Measurements from ENCODE around the gene TSC22D1. TPM values are rescaled to one million over a fixed set of nuclear protein-coding genes. Genes with fewer than 3 reads are reported as not detected.

TSC22D1 gene
- total RNA-seq, 1 donor from 2014 or later: 35.7 TPM

DNA sequence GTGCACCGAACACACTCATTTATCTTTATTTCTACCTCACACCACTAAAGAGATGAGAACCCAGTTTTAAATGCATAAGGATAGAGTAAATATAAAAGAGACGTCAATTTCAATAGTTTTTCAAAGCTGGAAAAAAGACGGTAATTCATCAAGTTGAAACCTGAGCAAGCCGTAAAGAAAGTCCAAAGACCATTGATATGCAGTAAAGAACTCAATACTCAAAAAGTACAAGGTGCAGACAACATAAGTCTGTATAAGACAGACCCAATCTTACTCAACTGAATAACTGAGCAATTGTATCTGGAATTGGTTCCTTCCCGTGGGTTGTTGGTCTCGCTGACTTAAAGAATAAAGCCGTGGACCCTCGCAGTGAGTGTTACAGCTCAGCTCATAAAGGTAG is 120.4 kb downstream of the TSC22D1 start:
- no peak for DNase-seq (ENCODE audit: low read depth, low spot score)

GRCh38 chr13:44453881-44454280 is 122.2 kb downstream of the TSC22D1 start:
- no peak for DNase-seq (ENCODE audit: low read depth, low spot score)

DNA sequence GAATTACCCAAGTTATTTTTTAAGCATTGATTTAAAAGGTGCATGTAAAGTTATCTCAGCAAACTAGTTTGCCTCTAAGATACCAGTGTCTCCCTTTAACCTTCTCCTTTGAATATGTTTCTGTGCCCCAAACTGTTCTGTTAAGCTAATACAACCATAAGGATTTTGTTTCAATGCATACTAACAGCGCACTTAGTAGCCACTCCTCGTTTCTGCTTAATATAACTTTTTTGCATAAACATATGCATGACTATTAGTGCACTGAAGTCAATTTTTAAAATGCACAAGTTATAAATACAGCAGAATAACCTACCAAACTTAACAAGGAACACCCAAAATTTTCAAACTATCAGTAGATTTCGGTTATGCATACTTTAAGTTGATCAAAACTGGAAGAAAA is 123.1 kb downstream of the TSC22D1 start:
- no peak for DNase-seq (ENCODE audit: low read depth, low spot score)

DNA sequence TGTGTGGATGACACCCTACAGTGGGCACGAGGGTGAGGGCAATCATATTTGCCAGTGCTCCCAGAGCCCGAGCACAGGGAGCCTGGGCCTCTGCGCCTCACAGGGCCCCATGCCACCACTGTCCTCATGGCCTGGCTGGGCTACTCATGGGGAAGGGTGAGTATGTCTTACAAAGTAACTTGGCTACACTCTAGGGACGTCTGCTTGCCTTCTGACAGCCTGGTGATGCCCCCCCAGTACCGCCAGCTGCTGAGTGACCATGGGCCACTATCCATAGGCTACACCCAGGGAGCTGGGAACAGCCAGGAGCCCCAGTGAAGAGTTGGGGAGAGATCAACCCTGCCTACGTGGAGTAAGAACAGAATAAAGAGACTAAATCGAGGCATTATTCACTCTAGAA is 123.7 kb downstream of the TSC22D1 start:
- DNase-seq (ENCODE audit: low read depth, low spot score): no peak

DNA sequence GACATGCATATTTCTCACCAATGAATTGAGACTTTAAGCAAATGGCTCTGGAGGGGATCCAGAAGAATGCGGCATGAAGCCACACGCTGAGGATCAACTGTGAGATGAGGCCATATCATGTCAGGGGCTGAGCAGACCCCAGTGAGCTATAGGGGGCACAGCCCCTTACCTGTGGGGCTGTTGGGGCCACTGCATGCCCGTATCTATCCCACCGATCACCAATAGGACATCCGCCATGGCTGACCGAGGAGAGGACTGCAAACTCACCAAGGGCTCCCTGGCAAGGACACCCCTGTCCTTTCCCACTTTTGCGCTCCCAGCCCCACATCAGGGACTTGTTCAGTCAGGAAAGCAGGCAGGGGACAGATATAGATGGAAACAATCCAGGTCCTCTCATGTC is 124.5 kb downstream of the TSC22D1 start:
- DNase-seq (ENCODE audit: low read depth, low spot score): no peak

DNA sequence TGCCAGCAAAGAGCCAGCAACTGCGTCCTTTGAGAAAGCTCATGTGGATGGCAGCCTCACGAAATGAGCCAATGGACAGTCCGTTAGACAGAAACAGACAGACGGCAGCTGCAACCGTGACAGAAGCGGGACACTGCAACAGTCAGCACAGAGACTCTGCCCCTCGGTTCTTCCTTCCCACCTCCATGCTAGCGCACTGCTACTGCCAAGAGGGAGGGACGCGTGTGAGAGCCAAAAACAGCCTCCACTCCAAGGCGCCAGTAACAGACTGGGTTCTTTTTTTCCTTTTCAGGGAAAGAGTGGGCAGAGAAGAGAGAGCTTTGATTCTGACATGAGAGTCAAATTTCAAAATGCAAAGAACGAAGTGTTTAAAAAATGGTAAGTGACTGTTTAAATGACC is 125.0 kb downstream of the TSC22D1 start:
- DNase-seq (ENCODE audit: low read depth, low spot score): no peak

- DNase-seq (ENCODE audit: low read depth, low spot score): no peak
These were observed 125.9 kb downstream of the TSC22D1 start for GRCh38 chr13:44449999-44450821.

- no peak for DNase-seq (ENCODE audit: low read depth, low spot score)
These were observed 127.3 kb downstream of the TSC22D1 start for GRCh38 chr13:44448875-44449274.

DNA sequence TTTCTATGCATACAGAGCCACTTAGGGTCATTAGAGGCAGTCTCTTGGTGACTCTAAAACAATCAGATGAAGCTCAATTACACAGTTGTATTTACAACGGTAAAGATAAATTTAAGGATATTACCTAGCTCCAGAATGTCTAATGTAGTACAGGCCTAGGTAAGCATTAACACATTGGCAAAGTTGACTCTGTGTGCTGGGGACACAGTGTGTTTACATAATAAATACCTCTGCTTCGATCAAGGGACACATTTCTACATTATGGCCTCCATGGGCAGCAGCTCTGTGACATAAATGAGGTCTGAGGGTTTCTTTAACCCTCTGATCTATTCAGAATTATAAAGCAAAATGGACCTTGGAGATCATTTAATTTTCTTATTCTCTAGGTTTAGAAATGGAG is 127.8 kb downstream of the TSC22D1 start:
- no peak for DNase-seq (ENCODE audit: low read depth, low spot score)

DNA sequence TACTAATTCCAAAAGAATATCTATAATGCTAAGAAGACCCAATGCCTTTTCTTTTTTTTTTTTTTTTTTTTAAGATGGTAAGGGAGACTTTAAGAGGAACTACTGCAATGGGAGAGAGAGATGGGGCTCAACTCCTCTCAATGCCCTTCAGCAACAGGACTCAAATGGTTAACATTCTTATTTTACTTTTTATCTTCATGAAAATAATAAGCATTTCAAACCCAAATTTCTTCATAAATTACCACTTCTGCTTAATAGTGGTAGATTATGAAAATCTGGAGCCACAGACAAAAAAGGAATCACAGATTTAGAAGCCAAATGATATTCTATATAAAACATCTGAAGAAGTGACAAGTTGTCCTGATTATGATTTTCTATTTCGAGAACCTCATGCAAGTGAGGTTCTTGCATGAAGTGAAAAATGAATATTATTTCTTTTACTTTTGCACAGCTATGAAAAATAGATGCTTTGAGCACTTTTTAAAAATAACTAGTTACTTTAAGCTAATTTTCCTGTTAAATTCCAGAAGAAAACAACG is 128.3 kb downstream of the TSC22D1 start:
- DNase-seq (ENCODE audit: low read depth, low spot score): no peak

GRCh38 chr13:44440046-44440608 is 136.0 kb downstream of the TSC22D1 start:
- no peak for DNase-seq (ENCODE audit: low read depth, low spot score)

DNA sequence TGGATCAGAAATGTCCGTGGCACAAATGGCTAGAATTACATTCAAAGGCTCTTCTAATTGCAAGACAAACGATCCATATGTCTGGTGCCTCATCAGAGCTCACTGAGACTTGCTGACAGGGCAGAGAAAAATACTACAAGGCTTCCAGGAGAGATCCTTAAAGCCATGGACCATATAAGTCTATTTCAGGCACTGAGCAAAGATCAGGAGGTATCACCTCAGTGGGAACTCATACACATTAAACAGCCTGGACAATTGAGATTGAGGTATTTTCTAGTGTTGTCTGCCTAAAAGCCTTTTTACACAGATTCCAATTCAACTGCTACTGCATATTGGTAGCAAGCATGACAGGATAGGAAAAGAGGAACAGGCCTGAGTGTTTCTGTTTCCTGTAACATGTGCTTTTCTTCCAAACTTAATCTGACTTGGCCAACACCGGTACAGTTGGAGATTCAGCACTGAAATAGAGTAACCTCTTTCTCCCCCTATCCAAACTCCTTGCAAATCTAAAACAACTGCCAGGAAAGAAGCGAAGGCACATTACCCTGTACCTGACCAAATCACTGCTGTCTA is 136.6 kb downstream of the TSC22D1 start:
- DNase-seq (ENCODE audit: low read depth, low spot score): no peak

DNA sequence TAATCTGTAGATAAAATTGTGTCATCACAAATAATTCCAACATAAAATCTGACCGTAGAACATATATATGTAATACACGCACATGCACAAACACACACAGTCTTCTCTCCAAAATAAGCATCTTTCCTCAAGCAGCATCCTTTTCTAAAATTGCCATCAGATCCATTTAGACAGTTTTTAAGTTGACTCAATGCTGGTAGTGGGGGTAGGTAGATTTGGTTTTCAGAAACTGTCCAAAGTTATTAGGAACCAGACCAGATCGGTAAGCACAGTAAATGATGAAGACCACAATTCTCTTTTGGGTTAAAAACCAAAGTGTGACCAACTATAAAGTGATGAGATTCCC is 137.9 kb downstream of the TSC22D1 start:
- no peak for DNase-seq (ENCODE audit: low read depth, low spot score)

- no peak for DNase-seq (ENCODE audit: low read depth, low spot score)
These were observed 138.5 kb downstream of the TSC22D1 start for GRCh38 chr13:44437356-44438233.

DNA sequence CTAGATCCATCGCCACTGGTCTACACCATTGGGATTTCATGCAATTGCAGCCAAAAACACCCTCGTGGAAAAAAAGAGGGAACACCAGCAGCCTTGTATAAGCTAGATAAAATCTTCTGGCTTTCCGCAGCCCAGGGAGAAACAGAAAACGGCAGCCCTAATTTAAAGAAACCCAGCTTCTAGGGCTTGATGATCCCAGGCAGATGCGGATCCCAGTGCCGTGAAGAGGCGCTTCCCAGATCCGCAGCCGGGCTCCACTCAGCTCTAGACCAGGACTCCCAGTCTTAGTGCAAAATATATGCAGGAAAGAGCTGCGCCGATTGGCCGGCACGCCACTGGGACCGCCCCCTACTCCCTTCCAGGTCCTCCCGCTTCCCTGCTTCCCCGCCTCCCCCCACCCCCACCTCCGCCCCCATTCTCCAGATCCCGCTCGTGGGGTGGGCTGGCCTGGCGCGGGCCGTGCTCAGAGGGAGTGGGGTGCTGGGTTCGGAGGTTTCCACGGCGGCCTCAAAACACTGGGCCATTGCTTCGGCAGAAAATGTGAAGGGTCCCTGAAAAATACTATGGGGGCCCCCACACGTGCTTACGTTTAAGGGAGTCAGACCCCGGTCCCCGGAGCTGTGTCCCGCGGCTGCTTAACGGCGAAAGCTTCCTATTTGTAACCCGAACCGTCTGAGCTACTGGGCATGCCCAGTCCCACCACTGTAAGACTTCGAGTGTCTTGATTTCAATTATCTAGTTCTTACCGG is 139.4 kb downstream of the TSC22D1 start:
- peak; percentile 85 for DNase-seq (ENCODE audit: low read depth, low spot score)

DNA sequence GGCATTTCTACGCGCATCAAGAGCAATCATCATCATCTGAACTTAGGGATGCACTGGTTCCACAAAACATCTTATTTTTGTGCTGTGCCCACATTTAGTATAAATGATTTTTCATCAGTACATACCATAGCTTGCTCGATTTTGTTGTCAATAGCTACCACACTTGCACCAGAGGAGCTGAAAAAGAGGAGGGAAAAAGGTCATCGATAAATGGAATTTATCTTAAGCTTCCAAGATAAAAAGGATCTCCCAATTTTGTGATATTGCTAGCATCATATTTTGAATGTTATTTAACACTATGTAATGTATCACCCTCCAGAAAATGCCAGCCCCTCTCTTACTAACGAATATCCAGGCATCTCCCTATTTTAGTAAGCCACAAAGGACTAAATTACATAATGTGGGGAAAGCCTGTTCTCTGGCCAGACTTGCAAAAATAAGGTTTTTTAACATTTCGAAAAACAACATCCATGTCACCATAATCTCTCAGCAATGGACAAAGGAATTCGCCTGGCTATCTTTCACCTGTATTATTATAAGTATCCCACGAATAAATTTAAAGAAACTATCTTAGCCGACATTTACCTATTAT is 140.1 kb downstream of the TSC22D1 start:
- DNase-seq (ENCODE audit: low read depth, low spot score): no peak

GRCh38 chr13:44435142-44435918 is 140.8 kb downstream of the TSC22D1 start:
- peak; percentile 96 for DNase-seq (ENCODE audit: low read depth, low spot score)

- DNase-seq (ENCODE audit: low read depth, low spot score): no peak
These were observed 141.4 kb downstream of the TSC22D1 start for GRCh38 chr13:44434766-44435141.

DNA sequence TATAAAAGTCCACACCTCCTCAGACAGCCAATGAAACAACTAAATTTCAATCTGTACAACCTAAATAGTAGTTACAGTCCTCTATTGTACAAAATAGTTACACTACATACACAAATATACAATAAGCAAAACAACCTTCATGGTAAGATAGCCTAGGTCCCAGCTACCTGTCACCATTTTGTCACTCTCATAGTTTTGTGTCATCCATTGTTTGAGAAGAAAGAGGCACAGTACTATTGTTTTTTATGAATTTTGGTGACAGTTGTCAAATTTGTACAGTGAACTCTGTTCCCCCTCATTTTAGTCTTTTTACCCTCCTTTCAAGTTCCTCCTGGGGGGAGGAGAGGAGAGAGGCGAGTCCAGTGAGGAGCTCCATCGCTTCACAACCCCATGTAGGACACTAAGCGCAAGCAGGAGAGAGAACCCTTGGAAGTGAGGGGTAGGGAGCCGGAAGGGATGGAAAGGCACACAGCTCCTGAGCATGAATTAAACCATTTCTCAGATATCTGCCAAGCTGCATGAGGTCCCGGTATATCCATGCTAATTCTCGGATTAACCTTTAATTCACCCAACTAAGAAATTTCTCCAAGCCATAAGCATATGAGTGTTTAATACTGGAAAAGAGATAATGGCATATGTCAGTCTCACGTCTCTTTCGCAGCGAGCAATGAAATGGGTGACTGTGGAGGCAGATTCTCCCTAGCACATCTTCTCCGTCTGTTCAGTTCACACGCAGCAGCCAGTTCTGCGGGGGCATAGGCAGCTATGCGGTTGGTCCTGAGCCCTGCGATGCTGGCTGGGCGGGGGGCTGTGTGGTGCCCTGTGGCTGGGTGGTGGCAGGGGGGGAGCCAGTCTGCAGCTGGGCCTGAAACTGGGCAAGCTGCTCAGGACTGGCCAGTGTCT is 142.0 kb downstream of the TSC22D1 start:
- no peak for DNase-seq (ENCODE audit: low read depth, low spot score)

Measured in pulmonary artery endothelial cell (primary cell).